GM12891 (cell line): ENCODE measurements around the gene MKNK2.

Experiments
- POLR2A ChIP-seq: IDR thresholded peaks from 2 replicates; pipeline ENCODE4 v1.6.1; 2011; ENCODE audit warnings: low read depth, low read length, control low read depth
- POLR2AphosphoS5 ChIP-seq: IDR thresholded peaks from 2 replicates; pipeline ENCODE4 v1.6.1; 2011; ENCODE audit warnings: low read depth, low read length, control low read depth

- no peak for TF ChIP-seq POLR2AphosphoS5
- no peak for TF ChIP-seq POLR2A
These were observed 17.3 kb downstream of the MKNK2 start for GRCh38 chr19:2033825-2034159.
